Measurements from ENCODE around the gene NEDD4L. TPM values are rescaled to one million over a fixed set of nuclear protein-coding genes. Genes with fewer than 3 reads are reported as not detected.

Gene NEDD4L
- total RNA-seq, 1 experiment from 2014 or later, result 108 TPM

DNA sequence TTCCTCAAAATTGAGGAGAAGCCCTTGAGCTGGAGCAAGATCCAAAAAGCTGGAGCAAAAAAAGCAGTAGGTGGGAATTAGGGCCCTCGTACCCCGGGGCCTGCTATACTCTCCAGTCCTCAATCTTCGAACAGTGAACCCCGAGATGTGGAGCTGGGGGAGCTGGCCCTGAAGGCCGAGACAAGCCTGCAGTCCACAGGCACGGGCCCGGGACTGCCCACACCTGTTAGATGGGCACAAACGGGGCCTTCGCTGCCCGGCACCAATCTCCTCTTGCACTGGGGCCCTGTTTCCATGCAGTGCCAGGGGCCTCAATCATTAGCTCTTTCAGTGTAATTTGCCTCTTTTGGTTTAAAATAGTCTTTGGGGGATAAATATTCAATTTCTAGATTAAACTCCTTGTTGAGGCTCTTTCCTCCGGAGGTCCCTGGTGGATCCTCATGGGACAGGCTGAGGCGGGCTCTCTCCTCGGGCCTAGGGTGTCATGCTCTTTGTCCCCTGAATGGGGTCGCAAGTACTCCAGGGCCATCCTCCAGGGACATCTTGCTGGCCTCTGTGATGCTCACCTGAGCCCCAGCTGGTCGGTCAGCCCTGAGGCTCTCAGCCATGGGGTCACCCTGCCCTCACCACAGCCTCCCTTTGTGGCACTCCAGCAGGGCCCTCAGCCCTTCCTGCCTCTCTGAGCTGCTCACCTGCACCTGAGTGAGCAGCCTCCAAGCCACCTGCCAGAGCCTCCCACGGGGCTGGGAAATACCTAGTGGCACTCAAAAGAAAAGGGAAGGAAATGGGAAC lies 361.3 kb downstream of the NEDD4L start:
- no peak overlapping the region for H3K4me3 Mint-ChIP-seq (ENCODE audit: unreplicated experiment)
- no peak for TF ChIP-seq CTCF (IDR thresholded peaks at IDR 0.05; ENCODE audit: unreplicated experiment)
- DNase-seq (ENCODE audit: unreplicated experiment), result no peak
- H3K36me3 Mint-ChIP-seq (ENCODE audit: insufficient read depth, unreplicated experiment), result no peaks in the 10 kb centered on the region
- H3K9me3 Mint-ChIP-seq (ENCODE audit: unreplicated experiment), result no peaks in the 10 kb centered on the region
- intact Hi-C loops (cut with micrococcal nuclease), result no loop called here
- no peaks in the 10 kb centered on the region for H3K4me1 Mint-ChIP-seq (ENCODE audit: insufficient read depth, unreplicated experiment)
- ChIA-PET POLR2A (interaction anchor here (0.7 kb wide), 1 partner anchor 79 kb away, joined by 4 read pairs; no protein-coding TSS in a partner anchor), CTCF (interaction anchor here (0.5 to 0.8 kb wide), 2 partner anchors 13 to 89 kb away, joined by 3 to 4 read pairs; no protein-coding TSS in a partner anchor)
- H3K27me3 Mint-ChIP-seq (ENCODE audit: insufficient read depth, unreplicated experiment), result no peaks in the 10 kb centered on the region
- no peak overlapping the region for H3K27ac Mint-ChIP-seq (ENCODE audit: low read depth, unreplicated experiment)
- no TSS peak for BruUV-seq (replicated peaks)

GRCh38 chr18:58407263-58407648 lies 363.2 kb downstream of the NEDD4L start:
- intact Hi-C loops (cut with micrococcal nuclease), result no loop called here
- H3K9me3 Mint-ChIP-seq (ENCODE audit: unreplicated experiment), result no peaks in the 10 kb centered on the region
- H3K27ac Mint-ChIP-seq (ENCODE audit: low read depth, unreplicated experiment), result no peak overlapping the region
- TF ChIP-seq CTCF (IDR thresholded peaks at IDR 0.05; ENCODE audit: unreplicated experiment), result no peak
- ChIA-PET POLR2A (interaction anchor here (0.6 kb wide), 1 partner anchor 14 kb away, joined by 3 read pairs; no protein-coding TSS in a partner anchor), CTCF (interaction anchor here (0.7 to 1.3 kb wide), 4 partner anchors 9 to 111 kb away, joined by 3 to 5 read pairs (median 4); no protein-coding TSS in a partner anchor)
- no peaks in the 10 kb centered on the region for H3K4me1 Mint-ChIP-seq (ENCODE audit: insufficient read depth, unreplicated experiment)
- H3K27me3 Mint-ChIP-seq (ENCODE audit: insufficient read depth, unreplicated experiment), result no peaks in the 10 kb centered on the region
- no peak for DNase-seq (ENCODE audit: unreplicated experiment)
- H3K4me3 Mint-ChIP-seq (ENCODE audit: unreplicated experiment), result no peak overlapping the region
- BruUV-seq (replicated peaks), result no TSS peak
- no peaks in the 10 kb centered on the region for H3K36me3 Mint-ChIP-seq (ENCODE audit: insufficient read depth, unreplicated experiment)

GRCh38 chr18:58407649-58408407 lies 363.8 kb downstream of the NEDD4L start:
- BruUV-seq (replicated peaks), result no TSS peak

More at GRCh38 chr18:58407649-58408407, 363.8 kb downstream of the NEDD4L start:
- no peak for DNase-seq (ENCODE audit: unreplicated experiment)
- ChIA-PET CTCF (interaction anchor here (0.6 to 1.3 kb wide), 6 partner anchors 9 to 314 kb away, joined by 3 to 5 read pairs (median 4); no protein-coding TSS in a partner anchor), POLR2A (no interaction called here)
- H3K4me3 Mint-ChIP-seq (ENCODE audit: unreplicated experiment), result no peak overlapping the region
- no peaks in the 10 kb centered on the region for H3K27me3 Mint-ChIP-seq (ENCODE audit: insufficient read depth, unreplicated experiment)
- TF ChIP-seq CTCF (IDR thresholded peaks at IDR 0.05; ENCODE audit: unreplicated experiment), result no peak
- H3K4me1 Mint-ChIP-seq (ENCODE audit: insufficient read depth, unreplicated experiment), result no peaks in the 10 kb centered on the region
- intact Hi-C loops (cut with micrococcal nuclease), result no loop called here
- H3K9me3 Mint-ChIP-seq (ENCODE audit: unreplicated experiment), result no peaks in the 10 kb centered on the region
- no peak overlapping the region for H3K27ac Mint-ChIP-seq (ENCODE audit: low read depth, unreplicated experiment)
- no peaks in the 10 kb centered on the region for H3K36me3 Mint-ChIP-seq (ENCODE audit: insufficient read depth, unreplicated experiment)

Data from MCF 10A (cell line).